ENCODE data around the gene MYO18B.

The MYO18B gene

GRCh38 chr22:25996669-25997068, 254.7 kb downstream of the MYO18B start:
- no peak for DNase-seq (ENCODE audit: low spot score)

- DNase-seq (ENCODE audit: low spot score): no peak
Measured at GRCh38 chr22:25997886-25998775, 256.1 kb downstream of the MYO18B start.

- DNase-seq (ENCODE audit: low spot score): no peak
Measured at GRCh38 chr22:26002456-26002855, 260.5 kb downstream of the MYO18B start.

- no peak for DNase-seq (ENCODE audit: low spot score)
Measured at GRCh38 chr22:26004477-26004876, 262.5 kb downstream of the MYO18B start.

- no peak for DNase-seq (ENCODE audit: low spot score)
Measured at GRCh38 chr22:26008587-26008986, 266.6 kb downstream of the MYO18B start.

- no peak for DNase-seq (ENCODE audit: low spot score)
Measured at GRCh38 chr22:26016916-26017315, 274.9 kb downstream of the MYO18B start.

GRCh38 chr22:26017932-26018331, 275.9 kb downstream of the MYO18B start:
- no peak for DNase-seq (ENCODE audit: low spot score)

GRCh38 chr22:26019596-26019995, 277.6 kb downstream of the MYO18B start:
- no peak for DNase-seq (ENCODE audit: low spot score)

- DNase-seq (ENCODE audit: low spot score): no peak
Measured at GRCh38 chr22:26021516-26021915, 279.5 kb downstream of the MYO18B start.

- no peak for DNase-seq (ENCODE audit: low spot score)
Measured at GRCh38 chr22:26023104-26023775, 281.3 kb downstream of the MYO18B start.

GRCh38 chr22:26025626-26026025, 283.6 kb downstream of the MYO18B start:
- no peak for DNase-seq (ENCODE audit: low spot score)

GRCh38 chr22:26027341-26027740, 285.4 kb downstream of the MYO18B start:
- DNase-seq (ENCODE audit: low spot score): no peak

GRCh38 chr22:26031641-26032040, 289.7 kb downstream of the MYO18B start:
- no peak for DNase-seq (ENCODE audit: low spot score)

GRCh38 chr22:26033071-26033470, 291.1 kb downstream of the MYO18B start:
- DNase-seq (ENCODE audit: low spot score): no peak

GRCh38 chr22:26033586-26033985, 291.6 kb downstream of the MYO18B start:
- DNase-seq (ENCODE audit: low spot score): no peak

GRCh38 chr22:26035523-26035922, 293.5 kb downstream of the MYO18B start:
- no peak for DNase-seq (ENCODE audit: low spot score)

GRCh38 chr22:26038365-26038764, 296.4 kb downstream of the MYO18B start:
- DNase-seq (ENCODE audit: low spot score): no peak

- no peak for DNase-seq (ENCODE audit: low spot score)
Measured at GRCh38 chr22:26041931-26042330, 299.9 kb downstream of the MYO18B start.

- DNase-seq (ENCODE audit: low spot score): no peak
Measured at GRCh38 chr22:26043031-26043430, 301.0 kb downstream of the MYO18B start.

GRCh38 chr22:26045051-26045450, 303.1 kb downstream of the MYO18B start:
- no peak for DNase-seq (ENCODE audit: low spot score)

- no peak for DNase-seq (ENCODE audit: low spot score)
Measured at GRCh38 chr22:26045860-26046259, 303.9 kb downstream of the MYO18B start.

- DNase-seq (ENCODE audit: low spot score): no peak
Measured at GRCh38 chr22:26047516-26047915, 305.5 kb downstream of the MYO18B start.

GRCh38 chr22:26047920-26048319, 305.9 kb downstream of the MYO18B start:
- no peak for DNase-seq (ENCODE audit: low spot score)

Data from CD4-positive, alpha-beta T cell treated with Interleukin-6 at 100 ng/mL for 8 hours (primary cell).